Astrocyte (in vitro differentiated cells and primary cell): ENCODE data around the gene CTTN. TPM values are rescaled to one million over a fixed set of nuclear protein-coding genes. Genes with fewer than 3 reads are reported as not detected.

Experiments used
- DNase-seq: peaks from one replicate; pipeline ENCODE4 v3.0.0-alpha.2; 2010; ENCODE audit warnings: low read depth
- FAIRE-seq: peaks from 2 replicates; lab custom pipeline; 2011; peaks lifted over from hg19 to GRCh38; lab: Jason Lieb, UNC
- H2AFZ ChIP-seq: 2 replicates; pipeline ENCODE4 v1.6.0; 2012; ENCODE audit warnings: low read depth, low read length, inconsistent platforms
- H3K27ac ChIP-seq: 2 replicates; pipeline ENCODE4 v1.5.1; 2011; ENCODE audit warnings: low read depth, low read length, inconsistent platforms
- H3K27me3 ChIP-seq: 2 replicates; pipeline ENCODE4 v1.6.0; 2011; ENCODE audit warnings: low read length, inconsistent platforms; ENCODE audit not compliant: insufficient read depth
- H3K36me3 ChIP-seq: 2 replicates; pipeline ENCODE4 v1.5.1; 2011; ENCODE audit warnings: low read length, inconsistent platforms; ENCODE audit not compliant: insufficient read depth
- H3K4me1 ChIP-seq: 2 replicates; pipeline ENCODE4 v1.5.1; 2011; ENCODE audit warnings: low read length, inconsistent platforms; ENCODE audit not compliant: insufficient read depth
- H3K4me2 ChIP-seq: 2 replicates; pipeline ENCODE4 v1.6.0; 2012; ENCODE audit warnings: low read length, inconsistent platforms
- H3K4me3 ChIP-seq: 2 replicates; pipeline ENCODE4 v1.5.1; 2011; ENCODE audit warnings: low read depth, mild to moderate bottlenecking, low read length, inconsistent platforms; ENCODE audit not compliant: insufficient read depth
- H3K79me2 ChIP-seq: 2 replicates; pipeline ENCODE4 v1.6.0; 2012; ENCODE audit warnings: mild to moderate bottlenecking, low read length, inconsistent platforms; ENCODE audit not compliant: insufficient read depth
- H3K9ac ChIP-seq: 2 replicates; pipeline ENCODE4 v1.6.0; 2012; ENCODE audit warnings: mild to moderate bottlenecking, low read length, inconsistent platforms
- H3K9me3 ChIP-seq: 2 replicates; pipeline ENCODE4 v1.5.1; 2012; ENCODE audit warnings: low read depth, mild to moderate bottlenecking, low read length, inconsistent platforms; ENCODE audit not compliant: insufficient read depth
- H4K20me1 ChIP-seq: 2 replicates; pipeline ENCODE4 v1.6.0; 2012; ENCODE audit warnings: low read length, inconsistent platforms; ENCODE audit not compliant: insufficient read depth
- H3K27ac Mint-ChIP-seq: one replicate; pipeline ENCODE4 v1.8.0; 2021; ENCODE audit warnings: mild to moderate bottlenecking, mixed read lengths; ENCODE audit not compliant: unreplicated experiment
- H3K27me3 Mint-ChIP-seq: one replicate; pipeline ENCODE4 v1.8.0; 2021; ENCODE audit warnings: low read depth, mixed read lengths; ENCODE audit not compliant: unreplicated experiment
- H3K36me3 Mint-ChIP-seq: one replicate; pipeline ENCODE4 v1.8.0; 2021; ENCODE audit warnings: low read depth, mixed read lengths; ENCODE audit not compliant: unreplicated experiment
- H3K4me1 Mint-ChIP-seq: one replicate; pipeline ENCODE4 v1.8.0; 2021; ENCODE audit warnings: low read depth, mixed read lengths; ENCODE audit not compliant: unreplicated experiment
- H3K4me3 Mint-ChIP-seq: one replicate; pipeline ENCODE4 v1.8.0; 2021; ENCODE audit warnings: mild to moderate bottlenecking, moderate library complexity, mixed read lengths; ENCODE audit not compliant: unreplicated experiment
- H3K9me3 Mint-ChIP-seq: one replicate; pipeline ENCODE4 v1.8.0; 2021; ENCODE audit warnings: mild to moderate bottlenecking, mixed read lengths; ENCODE audit not compliant: unreplicated experiment
- CTCF ChIP-seq: IDR thresholded peaks from 2 replicates; pipeline ENCODE4 v1.5.1; 2011; ENCODE audit warnings: low read depth, mild to moderate bottlenecking, inconsistent platforms, low read length, moderate library complexity; ENCODE audit not compliant: insufficient read depth
- EZH2 ChIP-seq: IDR thresholded peaks from 2 replicates; pipeline ENCODE4 v1.6.1; 2012; ENCODE audit warnings: mild to moderate bottlenecking, low read length, inconsistent platforms; ENCODE audit not compliant: insufficient read depth
- total RNA-seq: library from RNA; stranded (reverse); gene quantifications from 2 replicates; pipeline ENCODE4 v1.2.1, GENCODE V29; 2021

CTTN gene
- total RNA-seq, 1 donor from 2014 or later, result 344 TPM

GRCh38 chr11:70466154-70466553 lies 67.8 kb downstream of the CTTN start:
- no peak overlapping the region for H3K27ac Mint-ChIP-seq
- no peak overlapping the region for H3K4me3 Mint-ChIP-seq
- DNase-seq (no peak), FAIRE-seq (no peak)
- peaks cover under 1% of the 10 kb centered on the region for H3K36me3 Mint-ChIP-seq
- Histone ChIP-seq H3K79me2 (no peaks in the 10 kb centered on the region), H3K9me3 (no peaks in the 10 kb centered on the region), H2AFZ (no peak overlapping the region), H3K27ac (no peak overlapping the region), H3K36me3 (no peaks in the 10 kb centered on the region), H4K20me1 (no peaks in the 10 kb centered on the region), H3K27me3 (peaks cover 3% of the 10 kb centered on the region), H3K4me1 (no peaks in the 10 kb centered on the region), H3K9ac (no peak overlapping the region), H3K4me2 (no peak overlapping the region), H3K4me3 (no peak overlapping the region)
- H3K4me1 Mint-ChIP-seq, result peaks cover 10% of the 10 kb centered on the region
- H3K27me3 Mint-ChIP-seq, result peaks cover 25% of the 10 kb centered on the region
- peaks cover 3% of the 10 kb centered on the region for H3K9me3 Mint-ChIP-seq
- no peak for TF ChIP-seq EZH2
- TF ChIP-seq CTCF, result no peak

GRCh38 chr11:70466596-70466995 lies 68.3 kb downstream of the CTTN start:
- no peaks in the 10 kb centered on the region for H4K20me1 ChIP-seq
- Mint-ChIP-seq H3K27me3 (peaks cover 23% of the 10 kb centered on the region), H3K36me3 (no peaks in the 10 kb centered on the region), H3K9me3 (peaks cover 3% of the 10 kb centered on the region), H3K27ac (no peak overlapping the region), H3K4me3 (no peak overlapping the region), H3K4me1 (peaks cover 10% of the 10 kb centered on the region)
- H2AFZ ChIP-seq, result no peak overlapping the region
- H3K27me3 ChIP-seq, result peaks cover 3% of the 10 kb centered on the region
- no peaks in the 10 kb centered on the region for H3K36me3 ChIP-seq
- TF ChIP-seq CTCF (no peak), EZH2 (no peak)
- H3K9me3 ChIP-seq, result no peaks in the 10 kb centered on the region
- no peak overlapping the region for H3K4me2 ChIP-seq
- no peaks in the 10 kb centered on the region for H3K79me2 ChIP-seq
- no peak overlapping the region for H3K4me3 ChIP-seq
- H3K9ac ChIP-seq, result no peak overlapping the region
- no peaks in the 10 kb centered on the region for H3K4me1 ChIP-seq
- no peak for DNase-seq
- no peak for FAIRE-seq
- no peak overlapping the region for H3K27ac ChIP-seq

- TF ChIP-seq EZH2 (no peak), CTCF (peak; percentile 88)
- FAIRE-seq (no peak), DNase-seq (no peak)
- Histone ChIP-seq H4K20me1 (no peaks in the 10 kb centered on the region), H3K4me1 (no peaks in the 10 kb centered on the region), H3K27me3 (peaks cover 3% of the 10 kb centered on the region), H3K4me3 (no peak overlapping the region), H3K36me3 (no peaks in the 10 kb centered on the region), H3K9ac (no peak overlapping the region), H2AFZ (no peak overlapping the region), H3K27ac (no peak overlapping the region), H3K4me2 (no peak overlapping the region), H3K79me2 (no peaks in the 10 kb centered on the region), H3K9me3 (no peaks in the 10 kb centered on the region)
- no peak overlapping the region for H3K4me3 Mint-ChIP-seq
- H3K4me1 Mint-ChIP-seq, result peaks cover 10% of the 10 kb centered on the region
- H3K27me3 Mint-ChIP-seq, result peaks cover 23% of the 10 kb centered on the region
- H3K27ac Mint-ChIP-seq, result no peak overlapping the region
- peaks cover 3% of the 10 kb centered on the region for H3K9me3 Mint-ChIP-seq
- H3K36me3 Mint-ChIP-seq, result no peaks in the 10 kb centered on the region
Observed at GRCh38 chr11:70467201-70468085, 69.1 kb downstream of the CTTN start.
